Measurements from ENCODE around the gene CHODL.

The CHODL gene

GRCh38 chr21:18249672-18250071 lies 5.0 kb downstream of the CHODL start:
- Histone ChIP-seq H3K27ac (replicated peaks) (no peak overlapping the region), H3K27me3 (ENCODE audit: insufficient read depth, poor library complexity, severe bottlenecking) (peaks cover 5% of the 10 kb centered on the region), H3K4me3 (replicated peaks; ENCODE audit: insufficient read depth, low read length) (no peak overlapping the region)
- DNase-seq (ENCODE audit: low read depth in 1 of 2, low spot score in 1 of 2) = no peak
- TF ChIP-seq CTCF (IDR thresholded peaks at IDR 0.05; ENCODE audit: insufficient read depth, low read length) = no peak

- no peak for TF ChIP-seq GABPA (IDR thresholded peaks at IDR 0.05; ENCODE audit: low read depth)
- no peak for TF ChIP-seq POLR2AphosphoS5 (IDR thresholded peaks at IDR 0.05; ENCODE audit: low read depth)
- TF ChIP-seq CTCF (IDR thresholded peaks at IDR 0.05; ENCODE audit: insufficient read depth, low read length) = no peak
- TF ChIP-seq SPI1 (IDR thresholded peaks at IDR 0.05; ENCODE audit: borderline replicate concordance, low read depth) = no peak
- TF ChIP-seq REST (IDR thresholded peaks at IDR 0.05; ENCODE audit: insufficient replicate concordance, low read depth) = no peak
- no peak for DNase-seq (ENCODE audit: low read depth in 1 of 2, low spot score in 1 of 2)
- H3K4me3 ChIP-seq (replicated peaks; ENCODE audit: insufficient read depth, low read length) = no peak overlapping the region
- H3K27ac ChIP-seq (replicated peaks) = no peak overlapping the region
- no peaks in the 10 kb centered on the region for H3K27me3 ChIP-seq (ENCODE audit: insufficient read depth, poor library complexity, severe bottlenecking)
These were observed 6.4 kb downstream of the CHODL start for GRCh38 chr21:18251065-18251464.

- Histone ChIP-seq H3K27ac (replicated peaks) (no peak overlapping the region), H3K4me3 (replicated peaks; ENCODE audit: insufficient read depth, low read length) (no peak overlapping the region), H3K27me3 (ENCODE audit: insufficient read depth, poor library complexity, severe bottlenecking) (no peaks in the 10 kb centered on the region)
- DNase-seq (ENCODE audit: low read depth in 1 of 2, low spot score in 1 of 2) = no peak
- TF ChIP-seq REST (IDR thresholded peaks at IDR 0.05; ENCODE audit: insufficient replicate concordance, low read depth) (no peak), SPI1 (IDR thresholded peaks at IDR 0.05; ENCODE audit: borderline replicate concordance, low read depth) (no peak), CTCF (IDR thresholded peaks at IDR 0.05; ENCODE audit: insufficient read depth, low read length) (no peak), POLR2AphosphoS5 (IDR thresholded peaks at IDR 0.05; ENCODE audit: low read depth) (no peak), GABPA (IDR thresholded peaks at IDR 0.05; ENCODE audit: low read depth) (no peak)
These were observed 7.6 kb downstream of the CHODL start for GRCh38 chr21:18252256-18252655.

GRCh38 chr21:18252680-18253079 lies 8.0 kb downstream of the CHODL start:
- no peak for TF ChIP-seq SPI1 (IDR thresholded peaks at IDR 0.05; ENCODE audit: borderline replicate concordance, low read depth)
- no peak for TF ChIP-seq POLR2AphosphoS5 (IDR thresholded peaks at IDR 0.05; ENCODE audit: low read depth)
- TF ChIP-seq REST (IDR thresholded peaks at IDR 0.05; ENCODE audit: insufficient replicate concordance, low read depth) = no peak
- no peak for TF ChIP-seq GABPA (IDR thresholded peaks at IDR 0.05; ENCODE audit: low read depth)
- no peak for TF ChIP-seq CTCF (IDR thresholded peaks at IDR 0.05; ENCODE audit: insufficient read depth, low read length)
- no peak for DNase-seq (ENCODE audit: low read depth in 1 of 2, low spot score in 1 of 2)

More at GRCh38 chr21:18252680-18253079, 8.0 kb downstream of the CHODL start:
- H3K4me3 ChIP-seq (replicated peaks; ENCODE audit: insufficient read depth, low read length) = no peak overlapping the region
- no peaks in the 10 kb centered on the region for H3K27me3 ChIP-seq (ENCODE audit: insufficient read depth, poor library complexity, severe bottlenecking)
- no peak overlapping the region for H3K27ac ChIP-seq (replicated peaks)

Data from HL-60 (cell line).